Measurements from ENCODE around the gene ZNF425. TPM values are rescaled to one million over a fixed set of nuclear protein-coding genes. Genes with fewer than 3 reads are reported as not detected.
"Not testable (repeated sequence)": the region's sequence is repeated elsewhere in the genome, so short reads cannot be mapped to it uniquely, and the experiment has no call there.

Gene ZNF425
- polyA plus RNA-seq, 4 donors: 6.4 to 9.1 (median 7.0) TPM

- no peak for DNase-seq (ENCODE audit: low read depth in 4 of 4, low spot score in 3 of 4)
These were observed 50.8 kb downstream of the ZNF425 start for GRCh38 chr7:149075286-149075685.

- DNase-seq (ENCODE audit: low read depth in 4 of 4, low spot score in 3 of 4): no peak
These were observed 51.8 kb downstream of the ZNF425 start for GRCh38 chr7:149074116-149074885.

DNA sequence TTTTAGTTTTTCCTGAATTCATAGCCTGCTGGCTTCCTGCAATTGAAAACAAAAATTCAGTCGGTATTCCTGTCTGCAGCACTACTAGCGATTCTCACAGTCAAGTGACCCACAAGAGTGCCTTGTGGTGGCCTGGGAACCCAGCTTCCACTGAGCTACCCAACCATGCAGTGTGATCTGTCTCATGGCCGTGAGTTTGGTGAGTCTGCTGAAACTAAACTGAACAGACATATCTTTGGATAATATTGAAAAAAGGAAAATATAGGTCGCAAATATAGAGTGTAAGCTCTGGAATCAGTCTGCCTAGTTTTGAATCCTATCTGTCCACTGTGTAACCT lies 53.7 kb downstream of the ZNF425 start:
- no peak for DNase-seq (ENCODE audit: low read depth in 4 of 4, low spot score in 3 of 4)

GRCh38 chr7:149071641-149072437 lies 54.3 kb downstream of the ZNF425 start:
- no peak for DNase-seq (ENCODE audit: low read depth in 4 of 4, low spot score in 3 of 4)

DNA sequence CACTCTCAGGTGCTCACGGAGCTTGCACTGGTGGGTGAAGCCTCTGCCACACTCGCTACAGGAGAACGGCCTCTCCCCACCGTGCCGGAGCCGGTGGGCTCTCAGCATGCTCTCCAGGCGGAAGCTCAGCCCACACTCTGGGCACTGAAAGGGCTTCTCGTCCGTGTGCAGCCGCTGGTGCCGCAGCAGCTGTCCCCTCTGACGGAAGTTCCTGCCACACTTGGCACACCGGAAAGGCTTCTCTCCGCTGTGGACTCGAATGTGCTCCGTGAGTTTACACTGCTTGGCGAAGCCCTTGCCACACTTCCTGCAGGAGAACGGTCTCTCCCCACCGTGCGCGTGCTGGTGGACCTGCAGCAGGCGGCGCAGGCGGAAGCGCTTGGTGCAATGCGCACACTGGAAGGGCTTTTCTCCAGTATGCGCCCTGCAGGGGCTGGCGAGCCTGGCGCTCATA lies 54.9 kb downstream of the ZNF425 start:
- no peak for DNase-seq (ENCODE audit: low read depth in 4 of 4, low spot score in 3 of 4)

- no peak for DNase-seq (ENCODE audit: low read depth in 4 of 4, low spot score in 3 of 4)
These were observed 55.6 kb downstream of the ZNF425 start for GRCh38 chr7:149070372-149071125.

DNA sequence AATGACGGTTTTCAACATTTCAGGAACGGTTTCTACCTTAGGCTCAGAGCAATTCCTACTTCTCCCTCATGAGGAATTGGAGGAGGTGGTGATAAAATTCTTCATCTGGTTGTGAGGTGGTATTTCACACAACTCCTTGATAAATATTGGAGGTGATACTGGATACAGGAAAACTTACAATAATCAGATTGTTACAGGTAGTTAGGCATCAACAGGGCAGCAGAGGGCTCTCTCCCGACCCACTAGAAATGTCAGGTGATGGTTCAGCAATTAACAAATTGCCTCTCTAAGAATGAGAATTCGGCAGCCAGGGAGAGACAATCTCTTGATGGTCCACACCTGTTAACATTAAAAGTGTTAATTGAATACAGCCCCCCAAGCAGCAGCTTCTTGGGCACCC lies 58.3 kb downstream of the ZNF425 start:
- no peak for DNase-seq (ENCODE audit: low read depth in 4 of 4, low spot score in 3 of 4)

DNA sequence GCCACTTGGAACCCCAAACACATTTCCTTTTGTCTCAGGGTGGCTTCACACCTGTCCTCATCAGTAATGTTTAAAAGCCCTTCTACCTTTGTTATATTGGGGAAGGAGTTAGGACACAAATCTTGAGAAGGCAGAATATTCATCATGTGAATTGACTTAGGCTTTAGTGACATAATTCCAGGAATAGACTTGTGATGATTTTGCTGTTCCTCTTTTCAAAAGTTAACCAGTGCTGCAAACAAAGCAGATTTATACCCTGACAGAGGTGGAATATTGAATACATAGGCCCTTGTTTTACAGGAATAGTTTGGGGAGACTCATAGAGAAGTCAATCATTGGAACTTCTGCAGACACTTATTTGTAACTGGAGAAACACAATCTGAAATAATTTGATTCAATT lies 62.6 kb downstream of the ZNF425 start:
- DNase-seq (ENCODE audit: low read depth in 4 of 4, low spot score in 3 of 4): no peak

DNA sequence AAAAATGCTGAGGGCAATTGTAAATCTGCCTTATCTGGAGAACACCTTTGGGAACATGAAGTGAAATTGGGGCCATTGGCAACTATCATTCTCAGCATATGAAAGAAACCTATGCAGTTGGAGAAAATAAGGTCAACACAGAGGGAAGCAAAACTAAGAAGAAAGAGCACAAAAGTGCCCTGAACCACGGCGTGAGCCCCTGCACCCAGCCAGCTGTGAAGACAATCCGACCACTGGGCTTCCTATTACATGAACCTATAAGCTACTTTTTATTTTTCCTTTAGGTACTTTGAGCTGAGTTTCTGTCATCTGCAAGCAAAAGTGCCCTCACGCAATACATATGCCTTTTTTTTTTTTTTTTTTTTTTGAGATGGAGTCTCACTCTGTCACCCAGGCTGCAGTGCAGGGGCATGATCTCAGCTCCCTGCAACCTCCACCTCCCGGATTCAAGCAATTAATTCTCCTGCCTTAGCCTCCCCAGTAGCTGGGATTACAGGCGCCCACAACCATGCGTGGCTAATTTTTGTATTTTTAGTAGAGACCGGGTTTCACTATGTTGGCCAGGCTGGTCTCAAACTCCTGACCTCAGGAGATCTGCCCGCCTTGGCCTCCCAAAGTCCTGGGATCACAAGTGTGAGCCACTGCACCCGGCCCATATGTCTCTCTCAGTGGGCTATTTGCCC lies 63.8 kb downstream of the ZNF425 start:
- DNase-seq (ENCODE audit: low read depth in 4 of 4, low spot score in 3 of 4): not testable (repeated sequence)

DNA sequence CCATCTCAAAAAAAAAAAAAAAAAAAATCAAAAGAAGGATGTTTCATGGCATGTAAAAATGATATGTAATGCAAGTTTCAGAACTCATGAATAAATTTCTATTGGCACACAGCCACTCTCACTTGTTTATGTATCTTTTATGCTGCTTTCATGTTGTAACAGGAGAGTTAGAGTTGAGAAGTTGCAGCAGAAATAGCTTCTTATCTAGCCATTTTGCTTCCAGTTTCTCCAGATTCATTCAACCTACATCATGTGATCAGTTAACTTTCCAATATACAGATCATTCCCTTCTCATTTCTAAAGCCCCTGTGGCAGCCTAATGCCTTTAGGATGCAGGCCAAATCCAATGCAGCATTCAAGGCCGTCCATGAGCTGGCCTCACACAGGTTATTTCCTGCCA lies 66.0 kb downstream of the ZNF425 start:
- no peak for DNase-seq (ENCODE audit: low read depth in 4 of 4, low spot score in 3 of 4)

- no peak for DNase-seq (ENCODE audit: low read depth in 4 of 4, low spot score in 3 of 4)
These were observed 72.2 kb downstream of the ZNF425 start for GRCh38 chr7:149053885-149054284.

DNA sequence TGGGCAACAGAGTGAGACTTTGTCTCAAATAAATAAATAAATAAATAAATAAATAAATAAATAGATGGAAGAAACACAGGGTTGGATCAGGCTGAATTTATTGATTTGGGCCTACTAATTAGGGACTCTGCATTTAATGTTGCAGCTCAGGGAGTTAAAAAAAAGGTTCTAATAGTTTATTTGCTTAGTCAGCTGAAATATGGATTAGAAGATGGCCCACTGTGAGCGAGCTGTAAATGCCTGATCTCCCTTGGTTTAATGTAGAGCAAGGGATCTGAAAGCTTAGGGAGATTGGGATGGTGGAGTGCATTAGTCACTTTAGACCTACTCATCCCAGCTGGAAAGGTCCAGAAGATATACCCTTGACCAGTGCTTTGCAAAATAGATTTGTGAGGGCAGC lies 72.7 kb downstream of the ZNF425 start:
- DNase-seq (ENCODE audit: low read depth in 4 of 4, low spot score in 3 of 4): no peak

Other genes with a start within 250 kb of the ZNF425 start
- gene EZH2, start 242.0 kb downstream of the ZNF425 start, polyA plus RNA-seq (ENCODE audit: insufficient read length in 4 of 4): 10 to 100 TPM; 34.7 to 39.5 (median 37.6) TPM
- 100 to 1,000 TPM; 166 to 197 (median 191) TPM for gene PDIA4, start 97.8 kb downstream of the ZNF425 start, polyA plus RNA-seq (ENCODE audit: insufficient read length in 4 of 4)
- gene ZNF786, start 35.6 kb downstream of the ZNF425 start, polyA plus RNA-seq (ENCODE audit: insufficient read length in 4 of 4): 10 to 100 TPM in 2 of 4 donors, 1 to 10 TPM in 2; 8.4 to 10.5 (median 9.6) TPM
- gene ZNF398, start 21.1 kb upstream of the ZNF425 start, polyA plus RNA-seq (ENCODE audit: insufficient read length in 4 of 4): 10 to 100 TPM; 13.1 to 15.0 (median 14.2) TPM
- 10 to 100 TPM; 24.1 to 31.4 (median 27.7) TPM for gene ZNF282, start 69.2 kb upstream of the ZNF425 start, polyA plus RNA-seq (ENCODE audit: insufficient read length in 4 of 4)
- 10 to 100 TPM; 16.5 to 18.4 (median 18.0) TPM for gene ZNF212, start 113.3 kb upstream of the ZNF425 start, polyA plus RNA-seq (ENCODE audit: insufficient read length in 4 of 4)
- 10 to 100 TPM; 11.8 to 14.3 (median 13.1) TPM for gene ZNF783, start 135.9 kb upstream of the ZNF425 start, polyA plus RNA-seq (ENCODE audit: insufficient read length in 4 of 4)